ENCODE data around the gene TGIF2. TPM values are rescaled to one million over a fixed set of nuclear protein-coding genes. Genes with fewer than 3 reads are reported as not detected.

TGIF2 gene
- total RNA-seq, 1 experiment from 2014 or later, result 17.1 TPM

GRCh38 chr20:36642136-36642535 lies 68.7 kb downstream of the TGIF2 start (continued):
- TF ChIP-seq REST (IDR thresholded peaks at IDR 0.05; ENCODE audit: low read depth), result no peak

Other genes starting within 250 kb of the TGIF2 start
- 49.3 TPM for gene MYL9, start 32.1 kb upstream of the TGIF2 start, total RNA-seq (2021; ENCODE audit: unreplicated experiment)
- gene RAB5IF, start 32.2 kb downstream of the TGIF2 start, total RNA-seq (2021; ENCODE audit: unreplicated experiment), result 82.9 TPM
- 0.12 TPM for gene SLA2, start 72.6 kb downstream of the TGIF2 start, total RNA-seq (2021; ENCODE audit: unreplicated experiment)
- gene NDRG3, start 172.5 kb downstream of the TGIF2 start, total RNA-seq (2021; ENCODE audit: unreplicated experiment), result 29.3 TPM
- 27.9 TPM for gene DSN1, start 200.2 kb downstream of the TGIF2 start, total RNA-seq (2021; ENCODE audit: unreplicated experiment)